GM19467 (cell line): ENCODE data around the gene ROBO1.
"Not testable (repeated sequence)": the region's sequence is repeated elsewhere in the genome, so short reads cannot be mapped to it uniquely, and the experiment has no call there.

Source experiments
- ATAC-seq: cut with Tn5 transposase; IDR thresholded peaks from one replicate; pipeline ENCODE4 v1.9.1; 2021; ENCODE audit warnings: mild to moderate bottlenecking, moderate library complexity; ENCODE audit not compliant: unreplicated experiment

ROBO1 gene

GRCh38 chr3:78764634-78765033 lies 1003.2 kb downstream of the ROBO1 start:
- ATAC-seq: no peak

- ATAC-seq: no peak
These were observed 1005.7 kb downstream of the ROBO1 start for GRCh38 chr3:78762121-78762520.

GRCh38 chr3:78761126-78761525 lies 1006.7 kb downstream of the ROBO1 start:
- no peak for ATAC-seq

GRCh38 chr3:78757731-78758130 lies 1010.1 kb downstream of the ROBO1 start:
- ATAC-seq: no peak

- no peak for ATAC-seq
These were observed 1013.6 kb downstream of the ROBO1 start for GRCh38 chr3:78754066-78754743.

- no peak for ATAC-seq
These were observed 1016.5 kb downstream of the ROBO1 start for GRCh38 chr3:78751266-78751665.

GRCh38 chr3:78750291-78750690 lies 1017.5 kb downstream of the ROBO1 start:
- ATAC-seq: not testable (repeated sequence)

- ATAC-seq: no peak
These were observed 1018.7 kb downstream of the ROBO1 start for GRCh38 chr3:78749056-78749455.

- ATAC-seq: no peak
These were observed 1022.0 kb downstream of the ROBO1 start for GRCh38 chr3:78745847-78746246.

GRCh38 chr3:78742491-78742890 lies 1025.3 kb downstream of the ROBO1 start:
- no peak for ATAC-seq

- ATAC-seq: no peak
These were observed 1025.8 kb downstream of the ROBO1 start for GRCh38 chr3:78742041-78742440.

GRCh38 chr3:78741066-78741645 lies 1026.6 kb downstream of the ROBO1 start:
- ATAC-seq: no peak

- ATAC-seq: no peak
These were observed 1029.0 kb downstream of the ROBO1 start for GRCh38 chr3:78738833-78739232.

- ATAC-seq: no peak
These were observed 1029.8 kb downstream of the ROBO1 start for GRCh38 chr3:78737988-78738387.

- no peak for ATAC-seq
These were observed 1030.9 kb downstream of the ROBO1 start for GRCh38 chr3:78736863-78737262.

- no peak for ATAC-seq
These were observed 1033.7 kb downstream of the ROBO1 start for GRCh38 chr3:78734048-78734637.

- no peak for ATAC-seq
These were observed 1034.9 kb downstream of the ROBO1 start for GRCh38 chr3:78732893-78733292.

- no peak for ATAC-seq
These were observed 1035.3 kb downstream of the ROBO1 start for GRCh38 chr3:78732471-78732870.

GRCh38 chr3:78729946-78730345 lies 1037.9 kb downstream of the ROBO1 start:
- no peak for ATAC-seq

GRCh38 chr3:78728406-78729145 lies 1039.2 kb downstream of the ROBO1 start:
- no peak for ATAC-seq

- ATAC-seq: no peak
These were observed 1041.3 kb downstream of the ROBO1 start for GRCh38 chr3:78726545-78726944.
